AG04450 (cell line): ENCODE results near the gene ASB7. TPM values are rescaled to one million over a fixed set of nuclear protein-coding genes. Genes with fewer than 3 reads are reported as not detected.

Source experiments
- CTCF ChIA-PET: fragments of 300-600, 350-600 bp; formaldehyde crosslinking; extraction: SDS; loops from one replicate; lab custom pipeline; 2022; ENCODE audit warnings: antibody characterized with exemption, inconsistent platforms; lab: Charles Lee
- POLR2A ChIA-PET: fragments of 350-600 bp; formaldehyde crosslinking; extraction: SDS; loops from one replicate; lab custom pipeline; 2021; ENCODE audit warnings: antibody characterized with exemption, inconsistent platforms; lab: Yijun Ruan, JAX
- DNase-seq: peaks from one replicate; pipeline ENCODE4 v3.0.0-alpha.2; 2011; ENCODE audit warnings: low read depth, low spot score
- H3K27ac ChIP-seq: one replicate; pipeline ENCODE4 v1.5.1; 2012; ENCODE audit warnings: low read depth, low read length, control low read depth
- H3K27me3 ChIP-seq: one replicate; pipeline ENCODE4 v1.6.0; 2012; ENCODE audit warnings: low read length; ENCODE audit not compliant: control insufficient read depth, insufficient read depth
- H3K4me3 ChIP-seq: 2 replicates; pipeline ENCODE4 v1.5.1; 2011; ENCODE audit warnings: mild to moderate bottlenecking, low read depth, low read length, control low read depth
- H3K9me3 ChIP-seq: 2 replicates; pipeline ENCODE4 v1.5.1; 2012; ENCODE audit warnings: low read length; ENCODE audit not compliant: control insufficient read depth, insufficient read depth
- CTCF ChIP-seq: IDR thresholded peaks from 2 replicates; pipeline ENCODE4 v1.5.1; 2011; ENCODE audit warnings: low read depth, low read length, control low read depth, inconsistent platforms
- polyA plus RNA-seq: library from polyadenylated mRNA; depleted of rRNA; stranded (reverse); fragments of >200 nt; gene quantifications from 2 replicates; pipeline ENCODE4 v1.2.3, GENCODE V29; 2011

Gene ASB7
- polyA plus RNA-seq, 1 experiment: 13.4 TPM

GRCh38 chr15:100560323-100560722 lies 42.1 kb upstream of the ASB7 start:
- no peaks in the 10 kb centered on the region for H3K27me3 ChIP-seq
- no peak overlapping the region for H3K27ac ChIP-seq
- no peak for DNase-seq
- H3K4me3 ChIP-seq: no peak overlapping the region
- peaks cover 9% of the 10 kb centered on the region for H3K9me3 ChIP-seq
- TF ChIP-seq CTCF: no peak
- ChIA-PET POLR2A (no interaction called here), CTCF (interaction anchor here (1.5 to 1.8 kb wide), 2 partner anchors 12 to 210 kb away, joined by 7 read pairs; no protein-coding TSS in a partner anchor)

- Histone ChIP-seq H3K4me3 (no peak overlapping the region), H3K27ac (no peak overlapping the region), H3K27me3 (no peaks in the 10 kb centered on the region), H3K9me3 (no peaks in the 10 kb centered on the region)
- POLR2A ChIA-PET: no interaction called here
- CTCF ChIA-PET: no interaction called here
- no peak for DNase-seq
- TF ChIP-seq CTCF: no peak
Observed at GRCh38 chr15:100565591-100565990, 36.8 kb upstream of the ASB7 start.

- ChIA-PET CTCF (no interaction called here), POLR2A (no interaction called here)
- H3K9me3 ChIP-seq: no peaks in the 10 kb centered on the region
- TF ChIP-seq CTCF: no peak
- H3K27ac ChIP-seq: no peak overlapping the region
- H3K27me3 ChIP-seq: no peaks in the 10 kb centered on the region
- DNase-seq: no peak
- H3K4me3 ChIP-seq: no peak overlapping the region
Observed at GRCh38 chr15:100566850-100567628, 35.4 kb upstream of the ASB7 start.

- H3K27me3 ChIP-seq: no peaks in the 10 kb centered on the region
- no peaks in the 10 kb centered on the region for H3K9me3 ChIP-seq
- no peak overlapping the region for H3K27ac ChIP-seq
- ChIA-PET POLR2A (interaction anchor here (0.6 kb wide), 1 partner anchor 726 kb away, joined by 3 read pairs; the partner anchor contains the start of gene SNRPA1), CTCF (interaction anchor here (1.1 to 2.9 kb wide), 2 partner anchors 219 to 227 kb away, joined by 3 to 18 read pairs; no protein-coding TSS in a partner anchor)
- peak; percentile 13 for DNase-seq
- TF ChIP-seq CTCF: no peak
- no peak overlapping the region for H3K4me3 ChIP-seq
Observed at GRCh38 chr15:100569391-100569790, 33.0 kb upstream of the ASB7 start.

- no peak overlapping the region for H3K27ac ChIP-seq
- no peak overlapping the region for H3K4me3 ChIP-seq
- DNase-seq: no peak
- ChIA-PET POLR2A (no interaction called here), CTCF (interaction anchor here (1.1 to 2.9 kb wide), 2 partner anchors 220 to 228 kb away, joined by 3 to 18 read pairs; no protein-coding TSS in a partner anchor)
- TF ChIP-seq CTCF: no peak
- no peaks in the 10 kb centered on the region for H3K9me3 ChIP-seq
- no peaks in the 10 kb centered on the region for H3K27me3 ChIP-seq
Observed at GRCh38 chr15:100570275-100570674, 32.1 kb upstream of the ASB7 start.
